Body of pancreas (tissue), 4 donors: ENCODE data around the gene IWS1. TPM values are rescaled to one million over a fixed set of nuclear protein-coding genes. Genes with fewer than 3 reads are reported as not detected.
A peak's percentile ranks its signal among the peaks of the same experiment; 100 is the strongest.

Experiments used
- ATAC-seq: fragments of 150-250 bp; one replicate; pipeline ENCODE4 v1.9.1; 2016
- DNase-seq, 4 donors: peaks; one replicate each; pipeline ENCODE4 v3.0.0-alpha.2; 2019
- H3K27ac ChIP-seq, 4 donors: fragments of 200-600 bp; sonication (generic); 1 replicate in 3 of 4; 2 replicates in 1 of 4; pipeline versions ENCODE4 v1.5.1 to v1.6.1; 2016 to 2019; ENCODE audit warnings: mild to moderate bottlenecking in 1 of 4, mixed read lengths in 1 of 4, moderate library complexity in 1 of 4
- H3K27me3 ChIP-seq, 2 donors: fragments of 200-600 bp; sonication (generic); one replicate each; pipeline ENCODE4 v1.6.0; 2016; ENCODE audit warnings: mild to moderate bottlenecking in 1 of 2
- H3K36me3 ChIP-seq, 2 donors: fragments of 200-600 bp; sonication (generic); replicated peaks in 1 of 2; 2 replicates each; pipeline ENCODE4 v1.5.1; 2016; ENCODE audit warnings: low read depth in 2 of 2; ENCODE audit not compliant: insufficient read depth in 1 of 2
- H3K4me1 ChIP-seq: fragments of 200-600 bp; sonication (generic); one replicate; pipeline ENCODE4 v1.6.0; 2016
- H3K4me3 ChIP-seq, 2 donors: fragments of 200-600 bp; sonication (generic); 1 replicate in 1 of 2; 2 replicates in 1 of 2; pipeline ENCODE4 v1.5.1; 2016 to 2019
- H3K9me3 ChIP-seq, 3 donors: fragments of 200-600 bp; sonication (generic); 1 replicate in 2 of 3; 2 replicates in 1 of 3; pipeline ENCODE4 v1.5.1; 2016
- CTCF ChIP-seq, 7 experiments: fragments of 450-650 bp in 4 of 7; fragments of 200-600 bp in 3 of 7; sonication (generic) in 3 of 7; IDR thresholded peaks; one replicate each; pipeline ENCODE4 v1.5.1; 2016 to 2019; ENCODE audit warnings: antibody characterized with exemption in 7 of 7
- POLR2A ChIP-seq, 3 donors: fragments of 450-650 bp; IDR thresholded peaks; one replicate each; pipeline ENCODE4 v1.6.1; 2016; ENCODE audit warnings: antibody characterized with exemption in 3 of 3, mild to moderate bottlenecking in 2 of 3
- WGBS, 2 donors: methylation state at CpG; one replicate each; pipeline ENCODE4 v1.1.5; 2017; 5-methylcytosine and 5-hydroxymethylcytosine counted together
- intact Hi-C: fragments of 100-400 bp; cut with DNase I; formaldehyde crosslinking; loops from one replicate; pipeline ENCODE4 v1.15.1; 2023
- total RNA-seq, 2 donors: library from RNA; depleted of rRNA; stranded (reverse); fragments of >200 nt; gene quantifications; one replicate each; pipeline ENCODE4 v1.1.0, GENCODE V29; 2016

The IWS1 gene
- 10 to 100 TPM; 25.9 to 26.7 TPM for total RNA-seq

- Histone ChIP-seq H3K4me3 (peak within 1 kb of the TSS; percentile 60 to 87), H3K4me1 (peaks cover 20% of the 10 kb centered on the region), H3K27ac (peak within 1 kb of the TSS; percentile 79 to 93 (median 88)), H3K9me3 (no peaks in the 10 kb centered on the region), H3K36me3 (no peaks in the 10 kb centered on the region), H3K27me3 (no peaks in the 10 kb centered on the region)
- DNase-seq (peak; percentile 95 to 97 (median 96)), ATAC-seq (peak; percentile 95)
- intact Hi-C loops: no loop called here
- TF ChIP-seq POLR2A (IDR thresholded peaks at IDR 0.05) (peak; percentile 50 to 85 (median 78)), CTCF (IDR thresholded peaks at IDR 0.05) (peak in 6 of 7 experiments; percentile 17 to 68 (median 55))
- WGBS, 2 donors: 0% methylated on average over 43 to 70 of the region's 70 CpGs
Observed at GRCh38 chr2:127526132-127527000, at the start of gene IWS1. IWS1 (minus strand) TSS chr2:127526489; CDS start chr2:127526208, 281 bp downstream.

GRCh38 chr2:127575941-127576432 is 49.7 kb upstream of the IWS1 start:
- whole genome bisulfite sequencing, 2 donors: 62 to 63% methylated on average over 7 to 11 of the region's 11 CpGs
- H3K27ac ChIP-seq: no peak overlapping the region
- no peaks in the 10 kb centered on the region for H3K4me1 ChIP-seq
- no peaks in the 10 kb centered on the region for H3K27me3 ChIP-seq
- TF ChIP-seq POLR2A (IDR thresholded peaks at IDR 0.05) (no peak), CTCF (IDR thresholded peaks at IDR 0.05) (no peak)
- DNase-seq (no peak), ATAC-seq (no peak)
- intact Hi-C loops: no loop called here
- no peak overlapping the region for H3K4me3 ChIP-seq
- H3K36me3 ChIP-seq: no peaks in the 10 kb centered on the region
- H3K9me3 ChIP-seq: no peaks in the 10 kb centered on the region

GRCh38 chr2:127575185-127575765 is 49.0 kb upstream of the IWS1 start:
- no peaks in the 10 kb centered on the region for H3K4me1 ChIP-seq
- intact Hi-C loops: no loop called here
- no peak overlapping the region for H3K4me3 ChIP-seq
- H3K36me3 ChIP-seq: no peaks in the 10 kb centered on the region
- no peaks in the 10 kb centered on the region for H3K9me3 ChIP-seq
- H3K27me3 ChIP-seq: no peaks in the 10 kb centered on the region
- DNase-seq (no peak), ATAC-seq (no peak)
- TF ChIP-seq CTCF (IDR thresholded peaks at IDR 0.05): no peak
- no peak for TF ChIP-seq POLR2A (IDR thresholded peaks at IDR 0.05)
- 73 to 92% methylated on average over 4 of the region's 4 CpGs for WGBS, 2 donors
- H3K27ac ChIP-seq: no peak overlapping the region

GRCh38 chr2:127574656-127575055 is 48.4 kb upstream of the IWS1 start:
- H3K36me3 ChIP-seq: no peaks in the 10 kb centered on the region
- no peaks in the 10 kb centered on the region for H3K9me3 ChIP-seq
- TF ChIP-seq POLR2A (IDR thresholded peaks at IDR 0.05) (no peak), CTCF (IDR thresholded peaks at IDR 0.05) (no peak)
- no peak overlapping the region for H3K4me3 ChIP-seq
- DNase-seq (no peak), ATAC-seq (no peak)
- H3K27ac ChIP-seq: no peak overlapping the region
- 75 to 87% methylated on average over 3 of the region's 3 CpGs for WGBS, 2 donors
- H3K4me1 ChIP-seq: no peaks in the 10 kb centered on the region
- intact Hi-C loops: no loop called here
- no peaks in the 10 kb centered on the region for H3K27me3 ChIP-seq
